Stimulated activated CD4-positive, alpha-beta T cell treated with anti-CD3 and anti-CD28 coated beads, Interleukin-4, amount 100 ng/mL, for 24 hours (primary cell): ENCODE measurements around the gene ALG1L2.
"Not testable (repeated sequence)": the region's sequence is repeated elsewhere in the genome, so short reads cannot be mapped to it uniquely, and the experiment has no call there.

ENCODE experiments used
- DNase-seq: peaks from one replicate; pipeline ENCODE4 v3.0.0-alpha.2; 2020

ALG1L2 gene

GRCh38 chr3:130081351-130081881 lies at the start of gene ALG1L2:
Gene ALG1L2, plus strand, starts transcription at chr3:130081831. Its CDS starts 186 bp downstream, at chr3:130082017.
- no peak for DNase-seq

DNA sequence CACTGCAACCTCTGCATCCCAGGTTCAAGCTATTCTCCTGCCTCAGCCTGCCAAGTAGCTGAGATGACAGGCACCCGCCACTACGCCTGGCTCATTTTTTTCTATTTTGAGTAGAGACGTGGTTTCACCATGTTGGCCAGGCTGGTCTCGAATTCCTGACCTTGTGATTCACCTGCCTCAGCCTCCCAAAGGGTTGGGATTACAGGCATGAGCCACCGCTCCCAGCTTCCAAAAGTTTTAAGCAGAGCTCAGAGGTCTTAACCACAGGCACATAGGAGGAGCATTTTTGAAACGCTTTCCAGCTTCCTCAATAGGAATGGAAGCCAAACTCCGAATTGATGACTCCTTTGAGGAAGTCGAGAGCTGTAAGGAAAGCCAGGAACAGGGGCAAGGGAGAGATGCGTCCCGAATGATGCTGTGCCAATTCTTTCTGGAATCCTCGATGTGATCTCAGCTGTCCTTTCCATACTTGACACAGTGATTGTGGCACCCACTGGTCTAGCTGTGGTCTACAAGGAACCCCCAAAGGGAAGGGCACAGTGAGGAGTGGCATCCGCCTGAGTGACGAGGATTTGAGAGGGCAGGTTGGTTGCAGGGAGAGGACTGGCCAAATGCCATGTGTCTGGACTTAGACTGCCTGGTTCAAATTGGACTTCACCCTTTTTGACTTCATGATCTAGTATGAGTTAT lies 44.4 kb upstream of the ALG1L2 start:
- DNase-seq: not testable (repeated sequence)

- not testable (repeated sequence) for DNase-seq
These were observed 38.9 kb upstream of the ALG1L2 start for GRCh38 chr3:130042736-130043135.

DNA sequence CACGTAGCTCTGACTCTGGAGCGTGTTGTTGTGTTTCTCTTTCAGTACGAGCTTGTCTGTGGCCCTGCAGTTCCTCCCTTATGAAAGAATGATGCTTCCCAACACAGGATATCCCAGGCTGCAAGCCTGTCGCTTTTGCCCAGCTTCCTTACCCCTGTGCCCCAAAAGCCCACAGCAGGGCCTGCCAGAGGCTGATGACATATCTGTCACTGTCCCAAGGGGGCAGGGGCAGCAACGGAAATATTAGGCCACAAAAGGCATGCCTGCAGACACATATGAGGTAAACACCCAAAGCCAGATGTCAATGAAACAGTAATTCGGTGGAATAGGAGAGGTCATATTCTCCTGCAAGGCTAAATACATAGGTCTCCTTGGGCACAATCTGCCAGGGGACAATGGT lies 38.0 kb upstream of the ALG1L2 start:
- DNase-seq: not testable (repeated sequence)

DNA sequence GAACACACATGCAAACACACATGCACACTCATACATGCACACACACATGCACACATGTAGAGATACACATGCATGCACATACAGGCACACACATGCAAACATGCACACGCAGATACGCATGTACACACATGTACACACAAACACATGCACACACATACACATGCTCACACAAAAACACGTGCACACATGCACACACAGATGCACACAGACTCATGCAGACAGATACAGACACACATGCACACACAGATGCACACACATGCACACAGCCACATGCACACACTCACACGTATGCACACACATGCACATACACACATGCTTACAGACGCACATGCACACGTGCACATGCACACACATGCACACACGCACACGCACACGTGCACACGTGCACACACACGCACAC lies 37.3 kb upstream of the ALG1L2 start:
- DNase-seq: no peak

GRCh38 chr3:130048726-130049125 lies 32.9 kb upstream of the ALG1L2 start:
- DNase-seq: no peak

- DNase-seq: not testable (repeated sequence)
These were observed 29.3 kb upstream of the ALG1L2 start for GRCh38 chr3:130052366-130052765.

- DNase-seq: not testable (repeated sequence)
These were observed 28.7 kb upstream of the ALG1L2 start for GRCh38 chr3:130052965-130053364.

DNA sequence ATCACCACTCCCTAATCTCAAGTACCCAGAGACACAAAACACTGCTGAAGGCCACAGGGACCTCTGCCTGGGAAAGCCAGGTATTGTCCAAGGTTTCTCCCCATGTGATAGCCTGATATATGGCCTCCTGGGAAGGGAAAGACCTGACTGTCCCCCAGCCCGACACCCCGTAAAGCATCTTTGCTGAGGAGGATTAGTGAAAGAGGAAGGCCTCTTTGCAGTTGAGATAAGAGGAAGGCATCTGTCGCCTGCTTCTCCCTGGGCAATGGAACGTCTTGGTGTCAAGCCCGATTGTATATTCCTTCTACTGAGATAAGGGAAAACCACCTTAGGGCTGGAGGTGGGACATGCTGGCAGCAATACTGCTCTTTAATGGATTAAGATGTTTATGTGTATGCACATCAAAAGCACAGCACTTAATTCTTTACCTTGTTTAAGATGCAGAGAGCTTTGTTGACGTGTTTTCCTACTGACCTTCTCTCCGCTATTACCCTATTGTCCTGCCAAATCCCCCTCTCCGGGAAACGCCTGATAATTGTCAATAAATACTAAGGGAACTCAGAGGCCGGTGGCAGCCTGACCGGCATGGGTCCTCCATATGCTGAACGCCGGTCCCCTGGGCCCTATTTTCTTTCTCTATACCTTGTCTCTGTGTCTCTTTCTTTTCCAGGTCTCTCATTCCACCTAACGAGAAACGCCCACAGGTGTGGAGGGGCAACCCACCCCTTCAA lies 23.9 kb upstream of the ALG1L2 start:
- DNase-seq: not testable (repeated sequence)

DNA sequence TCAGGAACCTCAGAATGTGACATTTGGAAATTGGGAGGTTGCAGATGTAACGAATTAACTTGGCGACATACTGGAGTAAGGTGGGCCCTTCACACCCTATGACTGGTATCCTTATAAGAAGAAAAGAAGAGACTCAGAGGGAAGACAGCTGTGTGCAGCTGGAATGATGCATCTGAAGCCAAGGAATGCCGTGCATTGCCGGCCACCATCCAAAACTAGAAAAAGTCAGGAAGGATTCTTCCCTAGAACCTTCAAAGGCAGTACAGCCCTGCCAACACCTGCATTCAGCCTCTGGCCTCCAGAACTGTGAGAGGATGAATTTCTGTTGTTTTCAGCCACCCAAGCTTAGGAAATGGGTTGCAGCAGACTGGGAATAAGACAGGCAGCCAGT lies 23.4 kb upstream of the ALG1L2 start:
- not testable (repeated sequence) for DNase-seq

GRCh38 chr3:130058716-130059115 lies 22.9 kb upstream of the ALG1L2 start:
- not testable (repeated sequence) for DNase-seq

DNA sequence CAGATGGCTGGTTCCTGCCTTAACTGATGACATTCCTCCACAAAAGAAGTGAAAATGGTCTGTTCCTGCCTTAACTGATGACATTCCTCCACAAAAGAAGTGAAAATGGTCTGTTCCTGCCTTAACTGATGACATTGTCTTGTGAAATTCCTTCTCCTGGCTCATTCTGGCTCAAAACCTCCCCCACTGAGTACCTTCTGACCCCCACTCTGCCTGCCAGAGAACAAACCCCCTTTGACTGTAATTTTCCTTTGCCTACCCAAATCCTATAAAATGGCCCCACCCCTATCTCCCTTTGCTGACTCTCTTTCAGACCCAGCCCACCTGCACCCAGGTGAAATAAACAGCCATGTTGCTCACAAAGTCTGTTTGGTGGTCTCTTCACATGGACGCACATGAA lies 22.5 kb upstream of the ALG1L2 start:
- not testable (repeated sequence) for DNase-seq

DNA sequence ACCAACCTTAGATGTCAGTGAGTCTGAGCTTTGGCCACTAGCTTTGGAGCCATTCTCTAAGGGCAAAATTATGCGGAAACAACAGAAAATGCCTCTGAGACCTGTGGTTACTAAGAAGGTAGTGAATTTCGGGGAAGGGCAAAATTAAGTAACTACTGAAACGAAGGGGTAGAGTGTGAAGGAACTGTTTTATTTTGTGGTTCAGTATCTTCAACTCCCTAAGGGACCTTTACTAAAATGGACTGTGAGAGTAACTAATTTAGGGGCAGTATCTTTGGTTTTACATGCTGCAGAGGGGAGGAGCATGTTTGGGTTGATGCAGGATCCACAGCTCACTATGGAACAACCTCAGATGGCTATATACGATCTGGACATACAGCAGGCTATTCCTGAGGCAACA lies 8.0 kb upstream of the ALG1L2 start:
- no peak for DNase-seq

- DNase-seq: no peak
These were observed 4.0 kb upstream of the ALG1L2 start for GRCh38 chr3:130077636-130078035.

DNA sequence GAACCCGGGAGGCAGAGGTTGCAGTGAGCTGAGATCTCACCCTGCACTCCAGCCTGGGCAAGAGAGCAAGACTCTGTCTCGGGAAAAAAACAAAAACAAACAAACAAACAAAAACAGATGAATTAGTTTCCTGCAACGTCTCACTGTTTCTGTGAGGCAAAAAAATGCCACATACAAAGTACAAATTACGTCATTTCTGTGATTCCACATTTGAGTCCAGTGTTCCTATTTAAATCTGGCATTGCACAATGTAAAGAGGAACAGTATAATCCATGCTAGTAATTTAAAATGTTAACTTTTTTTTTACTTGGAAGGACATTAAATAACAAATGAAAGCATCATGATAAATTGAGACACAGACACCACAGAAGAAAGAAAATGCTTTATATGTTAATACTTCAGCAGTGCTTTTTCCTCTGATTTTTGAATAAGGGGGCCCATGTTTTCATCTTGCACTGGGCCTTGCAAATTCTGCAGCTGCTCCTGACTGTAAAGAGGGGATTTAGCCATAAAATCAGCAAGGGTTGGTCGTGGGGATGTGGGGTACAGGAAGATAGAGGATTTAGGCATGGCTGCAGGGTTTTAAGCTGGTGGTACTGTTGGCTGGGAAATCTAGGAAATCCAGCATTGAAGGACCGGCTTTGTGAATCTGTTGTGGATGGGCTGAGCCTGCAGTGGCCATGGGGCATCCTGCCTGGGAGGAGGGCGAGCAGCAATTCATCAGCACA lies 1.9 kb downstream of the ALG1L2 start:
- not testable (repeated sequence) for DNase-seq

- DNase-seq: no peak
These were observed 2.9 kb downstream of the ALG1L2 start for GRCh38 chr3:130084436-130084980.

- no peak for DNase-seq
These were observed 4.2 kb downstream of the ALG1L2 start for GRCh38 chr3:130085881-130086280.

DNA sequence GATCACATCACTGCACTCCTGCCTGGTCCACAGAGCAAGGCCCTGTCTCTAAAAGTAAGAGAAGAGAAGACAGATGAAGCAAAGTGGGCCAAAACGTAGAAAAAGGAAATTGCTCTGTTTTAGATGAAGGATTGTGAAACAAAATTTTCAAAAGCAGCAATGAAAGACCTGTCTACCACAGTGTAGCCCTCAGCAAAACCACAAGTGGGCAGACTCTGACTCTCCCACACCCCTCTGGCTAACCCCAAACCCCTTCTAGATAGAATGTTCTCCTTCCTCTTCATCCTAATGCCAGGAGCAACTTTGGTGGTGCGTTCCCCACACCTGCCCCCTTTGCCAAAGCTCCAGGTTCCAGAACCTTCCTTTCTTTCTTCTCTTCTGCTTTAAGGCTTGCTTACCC lies 5.0 kb downstream of the ALG1L2 start:
- DNase-seq: not testable (repeated sequence)

GRCh38 chr3:130088061-130088460 lies 6.4 kb downstream of the ALG1L2 start:
- DNase-seq: no peak

DNA sequence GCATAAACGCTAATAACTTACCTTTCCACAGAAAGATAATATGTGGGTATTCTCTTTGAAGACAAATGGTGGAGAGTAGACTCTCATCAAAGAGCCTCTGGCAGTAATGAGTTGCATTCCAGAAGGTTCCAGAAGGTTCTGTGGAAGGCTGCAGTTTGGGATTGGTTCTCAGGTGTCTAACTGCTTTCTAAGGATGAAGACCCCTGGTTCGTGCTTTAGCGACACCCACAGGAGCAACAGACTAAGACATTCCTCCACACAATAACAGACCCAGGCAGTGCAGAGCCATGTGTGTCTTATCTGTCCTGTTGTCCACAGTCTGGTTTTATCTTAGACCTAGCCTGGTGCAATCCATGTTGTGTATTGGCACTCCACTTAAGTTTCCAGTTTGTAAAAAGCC lies 9.1 kb downstream of the ALG1L2 start:
- DNase-seq: not testable (repeated sequence)

DNA sequence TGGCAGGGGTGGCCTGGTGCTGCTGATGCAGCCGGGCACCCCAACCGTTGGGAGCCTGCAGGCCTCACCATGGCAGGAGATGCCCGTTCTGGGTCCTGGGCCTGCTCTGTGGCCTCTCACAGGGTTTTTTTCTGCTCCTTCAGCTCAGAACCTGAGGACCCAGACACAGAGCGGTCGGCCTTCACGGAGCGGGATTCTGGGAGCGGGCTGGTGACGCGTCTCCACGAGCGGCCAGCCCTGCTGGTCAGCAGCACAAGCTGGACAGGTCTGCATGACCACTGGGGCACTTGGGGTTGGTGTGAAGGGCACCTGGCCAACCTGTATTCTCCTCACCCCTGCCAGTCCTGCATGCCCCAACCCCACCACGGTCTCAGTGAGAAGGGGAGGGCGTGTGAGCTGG lies 10.3 kb downstream of the ALG1L2 start:
- DNase-seq: no peak

GRCh38 chr3:130093741-130094391 lies 12.2 kb downstream of the ALG1L2 start:
- DNase-seq: peak; percentile 14
